Keratinocyte (primary cell): Measurements from ENCODE around the gene CDC20. TPM values are rescaled to one million over a fixed set of nuclear protein-coding genes. Genes with fewer than 3 reads are reported as not detected.

Experiments used
- DNase-seq: peaks from one replicate; pipeline ENCODE4 v3.0.0-alpha.2; 2011; ENCODE audit warnings: low read depth, missing footprints, low spot score
- FAIRE-seq: peaks from 2 replicates; lab custom pipeline; 2011; peaks lifted over from hg19 to GRCh38; lab: Jason Lieb, UNC
- H2AFZ ChIP-seq: 2 replicates; pipeline ENCODE4 v1.6.0; 2012; ENCODE audit warnings: low read length, control low read depth, inconsistent platforms; ENCODE audit not compliant: control insufficient read depth
- H3K27ac ChIP-seq: 2 replicates; pipeline ENCODE4 v1.5.1; 2011; ENCODE audit warnings: low read length; ENCODE audit not compliant: control insufficient read depth, insufficient read depth
- H3K27me3 ChIP-seq: 3 replicates; pipeline ENCODE4 v1.6.0; 2011; ENCODE audit warnings: low read length; ENCODE audit not compliant: control insufficient read depth, insufficient read depth; ENCODE audit errors: extremely low read depth
- H3K36me3 ChIP-seq, 2 experiments: 2 replicates in 1 of 2; 3 replicates in 1 of 2; pipeline ENCODE4 v1.5.1; 2011; ENCODE audit warnings: low read length in 2 of 2, mild to moderate bottlenecking in 1 of 2; ENCODE audit not compliant: control insufficient read depth in 2 of 2, insufficient read depth in 2 of 2; ENCODE audit errors: extremely low read depth in 1 of 2
- H3K4me1 ChIP-seq: 3 replicates; pipeline ENCODE4 v1.5.1; 2011; ENCODE audit warnings: low read length; ENCODE audit not compliant: control insufficient read depth, insufficient read depth; ENCODE audit errors: extremely low read depth
- H3K4me2 ChIP-seq: 3 replicates; pipeline ENCODE4 v1.6.0; 2011; ENCODE audit warnings: low read depth, low read length; ENCODE audit not compliant: control insufficient read depth, insufficient read depth; ENCODE audit errors: extremely low read depth
- H3K4me3 ChIP-seq, 3 experiments: fragments of 200-600 bp in 1 of 3; sonication (generic) in 1 of 3; 2 replicates in 2 of 3; 3 replicates in 1 of 3; pipeline ENCODE4 v1.5.1; 2011 to 2016; ENCODE audit warnings: low read length in 3 of 3, mild to moderate bottlenecking in 3 of 3, control low read depth in 2 of 3, inconsistent platforms in 1 of 3, low read depth in 1 of 3, mixed read lengths in 1 of 3, mixed run types in 1 of 3, moderate library complexity in 1 of 3; ENCODE audit not compliant: control insufficient read depth in 2 of 3, insufficient read depth in 2 of 3; ENCODE audit errors: extremely low read depth in 1 of 3
- H3K79me2 ChIP-seq: 2 replicates; pipeline ENCODE4 v1.6.0; 2012; ENCODE audit warnings: low read length; ENCODE audit not compliant: control insufficient read depth, insufficient read depth
- H3K9ac ChIP-seq: 3 replicates; pipeline ENCODE4 v1.6.0; 2011; ENCODE audit warnings: low read length; ENCODE audit not compliant: control insufficient read depth, insufficient read depth; ENCODE audit errors: extremely low read depth
- H3K9me1 ChIP-seq: 3 replicates; pipeline ENCODE4 v1.6.0; 2011; ENCODE audit warnings: low read length; ENCODE audit not compliant: control insufficient read depth, insufficient read depth; ENCODE audit errors: extremely low read depth
- H3K9me3 ChIP-seq: 2 replicates; pipeline ENCODE4 v1.5.1; 2012; ENCODE audit warnings: low read depth, low read length; ENCODE audit not compliant: control insufficient read depth
- H4K20me1 ChIP-seq: 3 replicates; pipeline ENCODE4 v1.6.0; 2011; ENCODE audit warnings: low read length; ENCODE audit not compliant: control insufficient read depth, insufficient read depth; ENCODE audit errors: extremely low read depth
- EZH2 ChIP-seq: IDR thresholded peaks from one replicate; pipeline ENCODE4 v1.6.1; 2012; ENCODE audit warnings: inconsistent platforms, mild to moderate bottlenecking, low read length, moderate library complexity
- dilution Hi-C: fragments of 300-500 bp; cut with MboI; formaldehyde crosslinking; loops from one replicate; pipeline ENCODE4 v1.7.0; 2020; ENCODE audit warnings: low sequenced_read_pairs; ENCODE audit not compliant: extremely low pct_ligation_motif_present
- polyA plus RNA-seq, 5 experiments: library from polyadenylated mRNA; depleted of rRNA in 3 of 5; stranded (reverse) in 3 of 5; stranded (forward) in 1 of 5; unstranded in 1 of 5; fragments of >200 nt; gene quantifications; 1 replicate in 1 of 5; 2 replicates in 3 of 5; 3 replicates in 1 of 5; pipeline versions ENCODE4 v1.2.1 to v1.2.3, GENCODE V29; 2011 to 2012; ENCODE audit warnings: missing spikeins in 2 of 5, low read depth in 1 of 5, low replicate concordance in 1 of 5
- TF ChIP-seq, protein P1 (sequence below), 3 experiments: IDR thresholded peaks in 1 of 3; conservative IDR thresholded peaks in 1 of 3; optimal IDR thresholded peaks in 1 of 3; 2 replicates in 2 of 3; 3 replicates in 1 of 3; pipeline versions ENCODE3 to v1.5.1; 2011; ENCODE audit warnings: low read length in 3 of 3, mild to moderate bottlenecking in 3 of 3, moderate library complexity in 2 of 3, control low read depth in 1 of 3, inconsistent platforms in 1 of 3; ENCODE audit not compliant: insufficient read depth in 2 of 3; ENCODE audit errors: extremely low read depth in 1 of 3

CDC20 gene
- polyA plus RNA-seq, 1 donor (not counting 4 experiments of a cell fraction or from before 2014, with no cell fraction given), result 84.2 TPM

DNA sequence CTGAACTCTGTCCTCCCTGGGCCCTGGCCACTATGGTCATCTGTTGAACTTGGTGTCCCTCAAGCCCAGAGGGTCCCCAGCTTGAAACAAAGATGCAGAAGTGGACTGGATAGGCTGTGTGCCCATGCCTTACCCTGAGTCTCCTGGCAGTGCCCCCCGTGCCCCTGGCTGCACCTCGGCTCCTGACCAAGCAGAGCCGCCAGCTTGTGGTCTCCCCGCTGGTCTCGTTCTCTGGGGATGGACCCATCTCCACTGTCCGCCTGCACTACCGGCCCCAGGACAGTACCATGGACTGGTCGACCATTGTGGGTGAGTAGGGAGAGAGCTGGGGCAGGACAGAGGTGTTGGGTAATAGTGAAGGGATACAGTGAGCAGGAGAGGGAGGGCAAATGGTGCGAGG is 47.3 kb upstream of the CDC20 start:
- Histone ChIP-seq H3K36me3 (no peaks in the 10 kb centered on the region), H3K27ac (no peak overlapping the region), H2AFZ (no peak overlapping the region), H3K4me3 (no peak overlapping the region), H3K4me1 (no peaks in the 10 kb centered on the region), H3K79me2 (no peaks in the 10 kb centered on the region), H3K9me1 (no peaks in the 10 kb centered on the region), H3K9me3 (no peaks in the 10 kb centered on the region), H4K20me1 (no peaks in the 10 kb centered on the region), H3K27me3 (peaks cover 7% of the 10 kb centered on the region), H3K9ac (no peak overlapping the region), H3K4me2 (no peak overlapping the region)
- dilution Hi-C loops, result no loop called here
- no peak for TF ChIP-seq EZH2
- TF ChIP-seq, protein P1, sequence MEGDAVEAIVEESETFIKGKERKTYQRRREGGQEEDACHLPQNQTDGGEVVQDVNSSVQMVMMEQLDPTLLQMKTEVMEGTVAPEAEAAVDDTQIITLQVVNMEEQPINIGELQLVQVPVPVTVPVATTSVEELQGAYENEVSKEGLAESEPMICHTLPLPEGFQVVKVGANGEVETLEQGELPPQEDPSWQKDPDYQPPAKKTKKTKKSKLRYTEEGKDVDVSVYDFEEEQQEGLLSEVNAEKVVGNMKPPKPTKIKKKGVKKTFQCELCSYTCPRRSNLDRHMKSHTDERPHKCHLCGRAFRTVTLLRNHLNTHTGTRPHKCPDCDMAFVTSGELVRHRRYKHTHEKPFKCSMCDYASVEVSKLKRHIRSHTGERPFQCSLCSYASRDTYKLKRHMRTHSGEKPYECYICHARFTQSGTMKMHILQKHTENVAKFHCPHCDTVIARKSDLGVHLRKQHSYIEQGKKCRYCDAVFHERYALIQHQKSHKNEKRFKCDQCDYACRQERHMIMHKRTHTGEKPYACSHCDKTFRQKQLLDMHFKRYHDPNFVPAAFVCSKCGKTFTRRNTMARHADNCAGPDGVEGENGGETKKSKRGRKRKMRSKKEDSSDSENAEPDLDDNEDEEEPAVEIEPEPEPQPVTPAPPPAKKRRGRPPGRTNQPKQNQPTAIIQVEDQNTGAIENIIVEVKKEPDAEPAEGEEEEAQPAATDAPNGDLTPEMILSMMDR (optimal IDR thresholded peaks at IDR 0.05 in 1 of 3, IDR thresholded peaks at IDR 0.05 in 1 of 3, conservative IDR thresholded peaks at IDR 0.05 in 1 of 3; ENCODE audit: extremely low read depth in 1 of 3, insufficient read depth in 2 of 3, low read length in 3 of 3), result no peak
- FAIRE-seq (no peak), DNase-seq (no peak)

DNA sequence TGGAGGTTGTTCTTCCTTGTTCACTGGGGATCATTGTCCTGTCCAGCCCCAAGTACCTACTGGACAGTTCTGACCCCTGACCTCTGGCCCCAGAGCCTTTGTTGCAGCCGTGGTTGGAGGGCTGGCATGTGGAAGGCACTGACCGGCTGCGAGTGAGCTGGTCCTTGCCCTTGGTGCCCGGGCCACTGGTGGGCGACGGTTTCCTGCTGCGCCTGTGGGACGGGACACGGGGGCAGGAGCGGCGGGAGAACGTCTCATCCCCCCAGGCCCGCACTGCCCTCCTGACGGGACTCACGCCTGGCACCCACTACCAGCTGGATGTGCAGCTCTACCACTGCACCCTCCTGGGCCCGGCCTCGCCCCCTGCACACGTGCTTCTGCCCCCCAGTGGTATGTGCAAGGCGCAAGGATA is 46.6 kb upstream of the CDC20 start:
- no peaks in the 10 kb centered on the region for H3K36me3 ChIP-seq
- H2AFZ ChIP-seq, result no peak overlapping the region
- H3K4me3 ChIP-seq, result no peak overlapping the region
- H3K79me2 ChIP-seq, result no peaks in the 10 kb centered on the region
- H3K4me2 ChIP-seq, result no peak overlapping the region
- no peaks in the 10 kb centered on the region for H3K4me1 ChIP-seq
- H3K9me1 ChIP-seq, result no peaks in the 10 kb centered on the region
- DNase-seq, result no peak
- H3K27me3 ChIP-seq, result peaks cover 4% of the 10 kb centered on the region
- FAIRE-seq, result no peak
- dilution Hi-C loops, result no loop called here
- H3K9ac ChIP-seq, result no peak overlapping the region
- TF ChIP-seq, protein P1 (optimal IDR thresholded peaks at IDR 0.05 in 1 of 3, IDR thresholded peaks at IDR 0.05 in 1 of 3, conservative IDR thresholded peaks at IDR 0.05 in 1 of 3; ENCODE audit: extremely low read depth in 1 of 3, insufficient read depth in 2 of 3, low read length in 3 of 3), result no peak
- TF ChIP-seq EZH2, result no peak
- H4K20me1 ChIP-seq, result no peaks in the 10 kb centered on the region
- H3K9me3 ChIP-seq, result no peaks in the 10 kb centered on the region
- H3K27ac ChIP-seq, result no peak overlapping the region
